HCT116 (cell line): ENCODE measurements around the gene SORCS2.

Experiments used
- POLR2A ChIP-seq: IDR thresholded peaks from 2 replicates; pipeline ENCODE4 v1.7.0; 2011; ENCODE audit warnings: borderline replicate concordance; ENCODE audit not compliant: insufficient read depth, insufficient read length; ENCODE audit errors: extremely low read depth
- SP1 ChIP-seq: IDR thresholded peaks from 2 replicates; pipeline ENCODE4 v1.6.1; 2012; ENCODE audit warnings: low read depth
- TF ChIP-seq, protein P1 (sequence below), 3 experiments: fragments of 200-600 bp in 1 of 3; sonication (generic) in 1 of 3; IDR thresholded peaks in 2 of 3; conservative IDR thresholded peaks in 1 of 3; 2 replicates each; pipeline ENCODE4 v1.5.1; 2012 to 2017; ENCODE audit warnings: low read depth in 2 of 3, low read length in 2 of 3, antibody characterized with exemption in 1 of 3, borderline replicate concordance in 1 of 3, control low read depth in 1 of 3, mild to moderate bottlenecking in 1 of 3, mixed read lengths in 1 of 3, mixed run types in 1 of 3, moderate library complexity in 1 of 3; ENCODE audit not compliant: insufficient read depth in 1 of 3
- TF ChIP-seq, protein P2 (sequence below): IDR thresholded peaks from 2 replicates; pipeline ENCODE4 v1.6.1; 2011; ENCODE audit warnings: mild to moderate bottlenecking, low read length, moderate library complexity; ENCODE audit not compliant: insufficient replicate concordance; ENCODE audit errors: extremely low read depth

GRCh38 chr4:7632341-7632740, 440.0 kb downstream of the SORCS2 start:
- TF ChIP-seq, protein P1, sequence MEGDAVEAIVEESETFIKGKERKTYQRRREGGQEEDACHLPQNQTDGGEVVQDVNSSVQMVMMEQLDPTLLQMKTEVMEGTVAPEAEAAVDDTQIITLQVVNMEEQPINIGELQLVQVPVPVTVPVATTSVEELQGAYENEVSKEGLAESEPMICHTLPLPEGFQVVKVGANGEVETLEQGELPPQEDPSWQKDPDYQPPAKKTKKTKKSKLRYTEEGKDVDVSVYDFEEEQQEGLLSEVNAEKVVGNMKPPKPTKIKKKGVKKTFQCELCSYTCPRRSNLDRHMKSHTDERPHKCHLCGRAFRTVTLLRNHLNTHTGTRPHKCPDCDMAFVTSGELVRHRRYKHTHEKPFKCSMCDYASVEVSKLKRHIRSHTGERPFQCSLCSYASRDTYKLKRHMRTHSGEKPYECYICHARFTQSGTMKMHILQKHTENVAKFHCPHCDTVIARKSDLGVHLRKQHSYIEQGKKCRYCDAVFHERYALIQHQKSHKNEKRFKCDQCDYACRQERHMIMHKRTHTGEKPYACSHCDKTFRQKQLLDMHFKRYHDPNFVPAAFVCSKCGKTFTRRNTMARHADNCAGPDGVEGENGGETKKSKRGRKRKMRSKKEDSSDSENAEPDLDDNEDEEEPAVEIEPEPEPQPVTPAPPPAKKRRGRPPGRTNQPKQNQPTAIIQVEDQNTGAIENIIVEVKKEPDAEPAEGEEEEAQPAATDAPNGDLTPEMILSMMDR (IDR thresholded peaks at IDR 0.05 in 2 of 3, conservative IDR thresholded peaks at IDR 0.05 in 1 of 3; ENCODE audit: borderline replicate concordance in 1 of 3, insufficient read depth in 1 of 3, low read depth in 2 of 3, low read length in 2 of 3): no peak
- TF ChIP-seq POLR2A (no peak), SP1 (no peak)
- TF ChIP-seq, protein P2, sequence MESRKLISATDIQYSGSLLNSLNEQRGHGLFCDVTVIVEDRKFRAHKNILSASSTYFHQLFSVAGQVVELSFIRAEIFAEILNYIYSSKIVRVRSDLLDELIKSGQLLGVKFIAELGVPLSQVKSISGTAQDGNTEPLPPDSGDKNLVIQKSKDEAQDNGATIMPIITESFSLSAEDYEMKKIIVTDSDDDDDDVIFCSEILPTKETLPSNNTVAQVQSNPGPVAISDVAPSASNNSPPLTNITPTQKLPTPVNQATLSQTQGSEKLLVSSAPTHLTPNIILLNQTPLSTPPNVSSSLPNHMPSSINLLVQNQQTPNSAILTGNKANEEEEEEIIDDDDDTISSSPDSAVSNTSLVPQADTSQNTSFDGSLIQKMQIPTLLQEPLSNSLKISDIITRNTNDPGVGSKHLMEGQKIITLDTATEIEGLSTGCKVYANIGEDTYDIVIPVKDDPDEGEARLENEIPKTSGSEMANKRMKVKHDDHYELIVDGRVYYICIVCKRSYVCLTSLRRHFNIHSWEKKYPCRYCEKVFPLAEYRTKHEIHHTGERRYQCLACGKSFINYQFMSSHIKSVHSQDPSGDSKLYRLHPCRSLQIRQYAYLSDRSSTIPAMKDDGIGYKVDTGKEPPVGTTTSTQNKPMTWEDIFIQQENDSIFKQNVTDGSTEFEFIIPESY: no peak
